ENCODE data around the gene GP1BA. TPM values are rescaled to one million over a fixed set of nuclear protein-coding genes. Genes with fewer than 3 reads are reported as not detected.

GP1BA gene
- total RNA-seq, 1 donor from 2014 or later, result 0.47 TPM

DNA sequence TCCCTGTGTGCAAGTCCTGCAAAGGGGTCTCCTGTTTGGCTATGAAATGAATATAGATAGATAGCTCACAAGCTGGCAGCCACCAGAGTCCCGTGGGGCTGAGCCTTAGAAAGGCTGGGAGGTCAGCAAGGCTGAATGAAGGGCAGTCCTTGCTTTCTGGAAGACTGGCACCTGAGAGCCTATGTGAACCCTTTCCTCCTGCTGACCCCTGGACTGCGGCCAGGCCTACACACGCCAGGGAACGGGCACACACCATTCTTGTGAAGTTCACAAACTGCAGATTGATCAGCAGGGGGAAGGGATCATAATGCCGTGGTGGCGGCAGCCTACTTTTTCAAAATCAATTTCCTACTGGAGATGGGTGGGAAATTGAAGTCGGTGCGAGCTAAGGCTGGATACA is 33.7 kb upstream of the GP1BA start:
- peak overlapping the region; percentile 66 for H3K27ac Mint-ChIP-seq (ENCODE audit: unreplicated experiment)
- H3K4me1 Mint-ChIP-seq (ENCODE audit: low read depth, unreplicated experiment), result peaks cover 6% of the 10 kb centered on the region
- H3K4me3 Mint-ChIP-seq (ENCODE audit: unreplicated experiment), result peak overlapping the region; percentile 76
- peaks cover 16% of the 10 kb centered on the region for H3K27me3 Mint-ChIP-seq (ENCODE audit: unreplicated experiment)
- peak; percentile 54 for DNase-seq
- TF ChIP-seq, protein P1, sequence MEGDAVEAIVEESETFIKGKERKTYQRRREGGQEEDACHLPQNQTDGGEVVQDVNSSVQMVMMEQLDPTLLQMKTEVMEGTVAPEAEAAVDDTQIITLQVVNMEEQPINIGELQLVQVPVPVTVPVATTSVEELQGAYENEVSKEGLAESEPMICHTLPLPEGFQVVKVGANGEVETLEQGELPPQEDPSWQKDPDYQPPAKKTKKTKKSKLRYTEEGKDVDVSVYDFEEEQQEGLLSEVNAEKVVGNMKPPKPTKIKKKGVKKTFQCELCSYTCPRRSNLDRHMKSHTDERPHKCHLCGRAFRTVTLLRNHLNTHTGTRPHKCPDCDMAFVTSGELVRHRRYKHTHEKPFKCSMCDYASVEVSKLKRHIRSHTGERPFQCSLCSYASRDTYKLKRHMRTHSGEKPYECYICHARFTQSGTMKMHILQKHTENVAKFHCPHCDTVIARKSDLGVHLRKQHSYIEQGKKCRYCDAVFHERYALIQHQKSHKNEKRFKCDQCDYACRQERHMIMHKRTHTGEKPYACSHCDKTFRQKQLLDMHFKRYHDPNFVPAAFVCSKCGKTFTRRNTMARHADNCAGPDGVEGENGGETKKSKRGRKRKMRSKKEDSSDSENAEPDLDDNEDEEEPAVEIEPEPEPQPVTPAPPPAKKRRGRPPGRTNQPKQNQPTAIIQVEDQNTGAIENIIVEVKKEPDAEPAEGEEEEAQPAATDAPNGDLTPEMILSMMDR (IDR thresholded peaks at IDR 0.05; ENCODE audit: partially characterized antibody, unreplicated experiment), result no peak
- H3K36me3 Mint-ChIP-seq (ENCODE audit: unreplicated experiment), result no peaks in the 10 kb centered on the region
- H3K9me3 Mint-ChIP-seq (ENCODE audit: unreplicated experiment), result peaks cover 4% of the 10 kb centered on the region

DNA sequence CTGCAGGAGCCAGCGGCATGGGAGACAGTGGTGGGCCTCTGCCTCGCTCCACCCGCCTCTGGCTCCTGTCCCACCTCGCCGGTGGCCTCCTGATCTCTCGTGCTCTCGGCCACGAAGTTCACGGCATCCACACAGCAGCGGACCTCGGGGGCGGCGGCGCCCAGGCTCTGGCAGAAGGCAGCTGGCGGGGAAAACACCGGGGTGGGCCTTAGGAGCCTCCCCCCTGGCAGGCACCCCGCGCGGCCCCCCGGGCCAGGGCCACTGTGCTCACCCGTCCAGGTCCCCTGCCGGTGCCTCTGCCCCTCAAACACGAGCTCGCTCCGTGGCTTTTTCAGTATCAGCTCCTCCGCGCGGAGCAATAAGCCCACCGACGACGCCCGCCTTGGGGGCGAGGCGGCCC is 33.1 kb upstream of the GP1BA start:
- peak; percentile 48 for DNase-seq
- Mint-ChIP-seq H3K27ac (ENCODE audit: unreplicated experiment) (no peak overlapping the region), H3K27me3 (ENCODE audit: unreplicated experiment) (peaks cover 20% of the 10 kb centered on the region)

DNA sequence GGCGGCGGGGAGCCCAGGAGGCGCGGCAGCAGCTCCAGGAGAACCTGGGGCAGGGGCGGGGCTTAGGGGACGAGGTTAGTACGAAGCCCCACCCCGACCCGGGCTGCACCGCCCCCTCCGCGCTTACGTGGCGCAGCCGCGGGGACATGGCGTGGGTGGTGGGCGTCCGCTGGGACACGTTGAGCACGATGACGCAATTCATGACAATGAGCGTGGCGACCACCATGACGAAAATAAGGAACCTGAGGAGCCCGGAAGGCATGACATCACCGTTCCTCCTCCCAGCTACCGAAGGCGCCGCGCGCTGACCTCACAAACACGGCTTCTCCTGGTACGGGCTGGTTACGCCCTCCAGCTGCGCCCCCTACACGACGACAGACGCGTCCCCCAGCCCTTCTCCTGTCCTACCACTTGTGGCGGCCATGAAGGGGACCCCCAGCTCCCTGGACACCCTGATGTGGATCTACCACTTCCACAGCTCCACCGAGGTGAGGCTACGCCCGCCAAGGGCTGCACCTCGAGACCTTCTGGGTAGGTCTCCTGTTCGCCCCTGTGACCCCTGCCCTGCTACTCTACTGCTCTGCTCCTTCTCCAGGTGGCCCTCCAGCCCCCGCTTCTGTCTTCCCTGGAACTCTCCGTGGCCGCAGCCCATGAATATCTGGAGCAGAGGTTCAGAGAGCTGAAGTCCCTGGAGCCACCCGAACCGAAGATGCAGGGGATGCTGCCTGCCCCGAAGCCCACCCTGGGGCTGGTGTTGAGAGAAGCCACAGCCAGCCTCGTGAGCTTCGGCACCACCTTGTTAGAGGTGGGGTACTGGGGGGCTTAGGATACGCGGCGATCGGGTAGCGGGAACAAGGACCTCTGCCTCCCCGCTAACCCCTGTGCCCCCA is 32.5 kb upstream of the GP1BA start, which contains the start of gene C17orf107:
Gene C17orf107, plus strand, starts transcription at position 196 of the 890 bp plus-strand sequence. Its CDS starts 227 bp downstream, at position 423.
- TF ChIP-seq, protein P1 (IDR thresholded peaks at IDR 0.05; ENCODE audit: partially characterized antibody, unreplicated experiment), result no peak
- peaks cover 10% of the 10 kb centered on the region for H3K4me1 Mint-ChIP-seq (ENCODE audit: low read depth, unreplicated experiment)
- peak within 1 kb of the TSS; percentile 89 for H3K4me3 Mint-ChIP-seq (ENCODE audit: unreplicated experiment)
- peaks cover 20% of the 10 kb centered on the region for H3K27me3 Mint-ChIP-seq (ENCODE audit: unreplicated experiment)
- DNase-seq, result peak; percentile 86
- H3K27ac Mint-ChIP-seq (ENCODE audit: unreplicated experiment), result peak within 1 kb of the TSS; percentile 81
- no peaks in the 10 kb centered on the region for H3K36me3 Mint-ChIP-seq (ENCODE audit: unreplicated experiment)
- H3K9me3 Mint-ChIP-seq (ENCODE audit: unreplicated experiment), result peaks cover 5% of the 10 kb centered on the region

More for the DNA sequence above, 33.1 kb upstream of the GP1BA start:
- no peaks in the 10 kb centered on the region for H3K36me3 Mint-ChIP-seq (ENCODE audit: unreplicated experiment)
- TF ChIP-seq, protein P1 (IDR thresholded peaks at IDR 0.05; ENCODE audit: partially characterized antibody, unreplicated experiment), result no peak
- peaks cover 4% of the 10 kb centered on the region for H3K9me3 Mint-ChIP-seq (ENCODE audit: unreplicated experiment)
- peaks cover 10% of the 10 kb centered on the region for H3K4me1 Mint-ChIP-seq (ENCODE audit: low read depth, unreplicated experiment)
- no peak overlapping the region for H3K4me3 Mint-ChIP-seq (ENCODE audit: unreplicated experiment)

DNA sequence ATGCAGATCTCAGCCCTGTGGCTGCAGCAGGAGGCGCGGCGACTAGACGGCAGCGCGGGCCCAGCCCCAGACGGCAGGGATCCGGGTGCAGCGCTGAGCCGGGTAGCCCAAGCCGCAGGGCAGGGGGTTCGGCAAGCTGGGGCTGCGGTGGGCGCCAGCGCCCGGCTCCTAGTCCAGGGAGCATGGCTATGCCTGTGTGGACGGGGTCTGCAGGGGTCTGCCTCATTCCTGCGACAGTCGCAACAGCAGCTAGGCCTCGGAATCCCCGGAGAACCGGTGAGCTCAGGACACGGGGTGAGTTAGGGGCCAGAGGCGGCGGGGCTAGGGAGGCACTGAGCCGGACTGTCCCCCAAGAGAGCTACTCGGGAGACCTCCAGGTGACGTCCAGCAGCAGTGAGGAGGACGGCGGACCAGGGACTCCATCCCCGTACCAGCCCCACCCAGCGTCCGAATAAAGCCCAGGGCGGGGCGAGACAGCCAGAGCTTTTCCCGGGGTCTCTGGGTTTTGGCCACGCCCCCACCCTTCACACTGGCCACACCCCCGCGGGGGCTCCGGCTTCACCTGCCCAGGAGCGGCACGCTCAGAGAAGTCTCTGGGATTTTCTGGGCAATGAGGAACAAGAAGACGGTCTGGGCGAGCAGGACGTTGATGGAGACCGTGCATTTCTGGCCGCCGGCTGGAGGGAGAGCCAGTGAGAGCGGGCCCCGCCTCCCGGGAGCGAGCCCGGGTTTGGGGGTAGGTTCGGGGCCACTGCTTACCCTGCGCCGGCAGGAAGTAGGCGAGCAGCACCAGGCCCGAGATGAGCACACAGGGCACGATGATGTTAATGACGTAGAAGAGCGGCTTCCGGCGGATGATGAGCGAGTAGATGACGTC is 31.6 kb upstream of the GP1BA start:
- TF ChIP-seq, protein P1 (IDR thresholded peaks at IDR 0.05; ENCODE audit: partially characterized antibody, unreplicated experiment), result no peak
- H3K27ac Mint-ChIP-seq (ENCODE audit: unreplicated experiment), result no peak overlapping the region
- no peaks in the 10 kb centered on the region for H3K36me3 Mint-ChIP-seq (ENCODE audit: unreplicated experiment)
- peaks cover 10% of the 10 kb centered on the region for H3K4me1 Mint-ChIP-seq (ENCODE audit: low read depth, unreplicated experiment)
- H3K9me3 Mint-ChIP-seq (ENCODE audit: unreplicated experiment), result peaks cover 8% of the 10 kb centered on the region
- peaks cover 20% of the 10 kb centered on the region for H3K27me3 Mint-ChIP-seq (ENCODE audit: unreplicated experiment)
- peak overlapping the region; percentile 89 for H3K4me3 Mint-ChIP-seq (ENCODE audit: unreplicated experiment)
- DNase-seq, result peak; percentile 60
